SH-SY5Y (cell line): ENCODE results near the gene PUM1.

Experiments
- GATA2 ChIP-seq: IDR thresholded peaks from 2 replicates; pipeline ENCODE4 v1.6.1; 2011; ENCODE audit warnings: mild to moderate bottlenecking, low read depth, low read length
- GATA3 ChIP-seq: IDR thresholded peaks from 2 replicates; pipeline ENCODE4 v1.6.1; 2011; ENCODE audit warnings: low read depth, mild to moderate bottlenecking, low read length, moderate library complexity

DNA sequence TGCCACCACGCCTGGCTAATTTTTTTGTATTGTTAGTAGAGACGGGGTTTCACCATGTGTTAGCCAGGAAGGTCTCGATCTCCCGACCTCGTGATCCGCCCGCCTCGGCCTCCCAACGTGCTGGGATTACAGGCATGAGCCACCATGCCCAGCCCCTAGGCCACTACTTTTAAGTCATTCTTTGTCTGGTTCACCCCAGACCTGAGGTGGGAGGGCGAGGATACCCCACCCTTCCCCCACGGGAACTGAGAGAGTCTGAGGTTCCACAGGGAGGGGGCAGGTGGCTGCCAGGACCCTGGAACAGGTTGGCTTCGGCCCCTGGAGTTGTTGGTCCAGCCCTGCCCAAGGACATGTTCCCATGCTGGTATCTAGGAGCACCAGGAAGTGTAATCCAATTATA, 149.2 kb downstream of the PUM1 start:
- no peak for TF ChIP-seq GATA2
- no peak for TF ChIP-seq GATA3
